Measurements from ENCODE around the gene RNF138. TPM values are rescaled to one million over a fixed set of nuclear protein-coding genes. Genes with fewer than 3 reads are reported as not detected.
"Not testable (repeated sequence)": the region's sequence is repeated elsewhere in the genome, so short reads cannot be mapped to it uniquely, and the experiment has no call there.

The RNF138 gene
- total RNA-seq, 1 donor from 2014 or later, result 23.0 TPM

GRCh38 chr18:32095192-32095899, 3.7 kb downstream of the RNF138 start:
- DNase-seq (ENCODE audit: low spot score), result no peak

- no peak for DNase-seq (ENCODE audit: low spot score)
These were observed 4.2 kb downstream of the RNF138 start for GRCh38 chr18:32095900-32096229.

GRCh38 chr18:32096946-32097345, 5.3 kb downstream of the RNF138 start:
- no peak for DNase-seq (ENCODE audit: low spot score)

- DNase-seq (ENCODE audit: low spot score), result no peak
These were observed 12.8 kb downstream of the RNF138 start for GRCh38 chr18:32104516-32104915.

GRCh38 chr18:32110005-32110404, 18.3 kb downstream of the RNF138 start:
- no peak for DNase-seq (ENCODE audit: low spot score)

GRCh38 chr18:32111706-32112105, 20.0 kb downstream of the RNF138 start:
- no peak for DNase-seq (ENCODE audit: low spot score)

GRCh38 chr18:32112826-32113225, 21.2 kb downstream of the RNF138 start:
- no peak for DNase-seq (ENCODE audit: low spot score)

- no peak for DNase-seq (ENCODE audit: low spot score)
These were observed 22.7 kb downstream of the RNF138 start for GRCh38 chr18:32114293-32114942.

- DNase-seq (ENCODE audit: low spot score), result no peak
These were observed 30.4 kb downstream of the RNF138 start for GRCh38 chr18:32122039-32122438.

GRCh38 chr18:32126538-32126937, 34.9 kb downstream of the RNF138 start:
- no peak for DNase-seq (ENCODE audit: low spot score)

- DNase-seq (ENCODE audit: low spot score), result no peak
These were observed 44.0 kb downstream of the RNF138 start for GRCh38 chr18:32135625-32136024.

GRCh38 chr18:32138332-32138982, 46.8 kb downstream of the RNF138 start:
- DNase-seq (ENCODE audit: low spot score), result no peak

- no peak for DNase-seq (ENCODE audit: low spot score)
These were observed 48.2 kb downstream of the RNF138 start for GRCh38 chr18:32139835-32140283.

GRCh38 chr18:32148185-32148870, 56.7 kb downstream of the RNF138 start:
- DNase-seq (ENCODE audit: low spot score), result no peak

GRCh38 chr18:32152705-32153448, 61.2 kb downstream of the RNF138 start:
- no peak for DNase-seq (ENCODE audit: low spot score)

- DNase-seq (ENCODE audit: low spot score), result no peak
These were observed 65.2 kb downstream of the RNF138 start for GRCh38 chr18:32156855-32157254.

GRCh38 chr18:32157580-32157979, 65.9 kb downstream of the RNF138 start:
- DNase-seq (ENCODE audit: low spot score), result no peak

GRCh38 chr18:32158108-32158624, 66.5 kb downstream of the RNF138 start:
- no peak for DNase-seq (ENCODE audit: low spot score)

GRCh38 chr18:32158631-32159030, 67.0 kb downstream of the RNF138 start:
- not testable (repeated sequence) for DNase-seq (ENCODE audit: low spot score)

- DNase-seq (ENCODE audit: low spot score), result no peak
These were observed 68.9 kb downstream of the RNF138 start for GRCh38 chr18:32160547-32160946.

Measured in mesenteric fat pad (tissue), 1 donor.